Right atrium auricular region (tissue), 2 donors: Measurements from ENCODE around the gene COLEC11. TPM values are rescaled to one million over a fixed set of nuclear protein-coding genes. Genes with fewer than 3 reads are reported as not detected.
A peak's percentile ranks its signal among the peaks of the same experiment; 100 is the strongest.

ENCODE experiments used
- DNase-seq: peaks from one replicate; pipeline ENCODE4 v3.0.0-alpha.2; 2019; ENCODE audit warnings: low spot score
- H3K27ac ChIP-seq, 2 donors: fragments of 200-600 bp; sonication (generic); 1 replicate in 1 of 2; 2 replicates in 1 of 2; pipeline ENCODE4 v1.5.1; 2016 to 2019
- H3K27me3 ChIP-seq, 2 donors: fragments of 200-600 bp; sonication (generic); one replicate each; pipeline versions ENCODE4 v1.5.1 to v1.6.0; 2017 to 2019
- H3K36me3 ChIP-seq: fragments of 200-600 bp; sonication (generic); one replicate; pipeline ENCODE4 v1.5.1; 2016
- H3K4me1 ChIP-seq, 2 donors: fragments of 200-600 bp; sonication (generic); one replicate each; pipeline versions ENCODE4 v1.5.1 to v1.6.0; 2017 to 2019
- H3K4me3 ChIP-seq, 2 donors: fragments of 200-600 bp; sonication (generic); 1 replicate in 1 of 2; 2 replicates in 1 of 2; pipeline ENCODE4 v1.5.1; 2017 to 2019; ENCODE audit warnings: mild to moderate bottlenecking in 1 of 2, moderate library complexity in 1 of 2
- H3K9me3 ChIP-seq, 2 donors: fragments of 200-600 bp; sonication (generic); one replicate each; pipeline ENCODE4 v1.5.1; 2019
- CTCF ChIP-seq, 2 donors: fragments of 200-600 bp; sonication (generic); IDR thresholded peaks; one replicate each; pipeline ENCODE4 v1.5.1; 2019; ENCODE audit warnings: antibody characterized with exemption in 2 of 2
- total RNA-seq, 2 donors: library from RNA; depleted of rRNA; stranded (reverse); fragments of >200 nt; gene quantifications; one replicate each; pipeline ENCODE4 v1.1.0, GENCODE V29; 2016

The COLEC11 gene
- total RNA-seq, 2 donors from 2014 or later, result 27.8 to 56.6 TPM

- Histone ChIP-seq H3K27ac (no peak overlapping the region), H3K4me3 (no peak overlapping the region), H3K36me3 (no peaks in the 10 kb centered on the region), H3K9me3 (no peaks in the 10 kb centered on the region), H3K27me3 (no peaks in the 10 kb centered on the region), H3K4me1 (peaks cover 0 to 9% of the 10 kb centered on the region in 2 donors)
- DNase-seq, result no peak
- no peak for TF ChIP-seq CTCF (IDR thresholded peaks at IDR 0.05)
Measured at GRCh38 chr2:3624059-3624794, 29.3 kb downstream of the COLEC11 start.

GRCh38 chr2:3625186-3625585 is 30.3 kb downstream of the COLEC11 start:
- no peak for DNase-seq
- peaks cover 0 to 9% of the 10 kb centered on the region in 2 donors for H3K4me1 ChIP-seq
- no peak overlapping the region for H3K4me3 ChIP-seq
- no peaks in the 10 kb centered on the region for H3K27me3 ChIP-seq
- H3K36me3 ChIP-seq, result no peaks in the 10 kb centered on the region
- no peaks in the 10 kb centered on the region for H3K9me3 ChIP-seq
- no peak overlapping the region for H3K27ac ChIP-seq
- no peak for TF ChIP-seq CTCF (IDR thresholded peaks at IDR 0.05)

GRCh38 chr2:3626118-3626811 is 31.4 kb downstream of the COLEC11 start:
- DNase-seq, result no peak
- no peak overlapping the region for H3K4me3 ChIP-seq
- H3K36me3 ChIP-seq, result no peaks in the 10 kb centered on the region
- peaks cover 0 to 9% of the 10 kb centered on the region in 2 donors for H3K4me1 ChIP-seq
- H3K27me3 ChIP-seq, result no peaks in the 10 kb centered on the region
- no peak for TF ChIP-seq CTCF (IDR thresholded peaks at IDR 0.05)
- H3K27ac ChIP-seq, result peak overlapping the region; percentile 48 to 53
- no peaks in the 10 kb centered on the region for H3K9me3 ChIP-seq

- no peaks in the 10 kb centered on the region for H3K36me3 ChIP-seq
- DNase-seq, result no peak
- TF ChIP-seq CTCF (IDR thresholded peaks at IDR 0.05), result no peak
- no peaks in the 10 kb centered on the region for H3K9me3 ChIP-seq
- H3K27ac ChIP-seq, result peak overlapping the region; percentile 14 to 53
- H3K4me3 ChIP-seq, result no peak overlapping the region
- no peaks in the 10 kb centered on the region for H3K27me3 ChIP-seq
- H3K4me1 ChIP-seq, result peaks cover 0 to 9% of the 10 kb centered on the region in 2 donors
Measured at GRCh38 chr2:3626812-3627499, 32.0 kb downstream of the COLEC11 start.

GRCh38 chr2:3627500-3628100 is 32.7 kb downstream of the COLEC11 start:
- H3K4me1 ChIP-seq, result peaks cover 0 to 9% of the 10 kb centered on the region in 2 donors
- no peak for DNase-seq

More at GRCh38 chr2:3627500-3628100, 32.7 kb downstream of the COLEC11 start:
- Histone ChIP-seq H3K27me3 (no peaks in the 10 kb centered on the region), H3K9me3 (no peaks in the 10 kb centered on the region), H3K4me3 (no peak overlapping the region), H3K36me3 (no peaks in the 10 kb centered on the region), H3K27ac (no peak overlapping the region)
- no peak for TF ChIP-seq CTCF (IDR thresholded peaks at IDR 0.05)
